GM15510 (cell line): ENCODE measurements around the gene CNTF.

Experiments used
- POLR2A ChIP-seq: IDR thresholded peaks from 3 replicates; pipeline ENCODE4 v1.6.1; 2011; ENCODE audit warnings: borderline replicate concordance; ENCODE audit not compliant: insufficient read length; ENCODE audit errors: extremely low read depth

Gene CNTF

GRCh38 chr11:58654079-58654907 is 31.8 kb downstream of the CNTF start:
- no peak for TF ChIP-seq POLR2A

DNA sequence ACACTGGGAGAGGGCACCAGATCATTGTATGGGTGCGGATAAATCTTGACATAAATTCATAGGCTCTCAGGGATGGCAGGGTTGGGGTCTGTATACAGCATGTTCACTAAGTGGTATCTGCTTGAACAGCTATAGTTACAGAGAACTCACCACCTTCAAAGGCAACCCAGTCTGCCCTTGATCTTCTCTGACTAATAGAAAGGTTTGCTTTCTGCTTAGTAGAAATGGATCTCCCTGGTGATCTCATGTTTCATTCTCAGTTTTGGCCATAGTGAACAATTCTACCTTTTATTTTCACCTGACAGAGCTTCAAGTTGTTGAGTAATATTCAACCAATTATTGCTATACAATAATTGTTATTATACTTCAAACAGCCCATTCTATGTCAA is 32.4 kb downstream of the CNTF start:
- no peak for TF ChIP-seq POLR2A

- no peak for TF ChIP-seq POLR2A
Observed at GRCh38 chr11:58656348-58656747, 33.9 kb downstream of the CNTF start.

- TF ChIP-seq POLR2A, result no peak
Observed at GRCh38 chr11:58658623-58659022, 36.2 kb downstream of the CNTF start.

DNA sequence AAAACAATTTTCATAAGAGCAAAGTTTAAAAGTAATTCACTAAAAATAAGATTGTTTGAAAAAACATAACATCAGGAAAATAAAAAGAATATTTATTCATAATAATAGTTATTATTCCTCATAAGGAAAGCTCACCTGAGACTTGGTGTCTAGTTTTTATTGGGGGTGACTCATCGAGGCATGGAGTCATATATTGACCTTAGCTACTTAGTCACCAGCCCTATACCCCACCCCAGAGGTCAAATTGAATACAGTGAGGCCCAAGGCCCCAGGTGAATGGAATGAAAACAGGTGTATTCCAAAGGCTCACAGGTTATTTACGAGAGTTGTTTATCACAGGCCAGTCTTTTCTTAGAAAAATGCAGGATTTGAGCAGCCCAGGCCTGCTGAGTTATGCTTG is 36.9 kb downstream of the CNTF start:
- TF ChIP-seq POLR2A, result no peak

- no peak for TF ChIP-seq POLR2A
Observed at GRCh38 chr11:58659910-58660570, 37.6 kb downstream of the CNTF start.

DNA sequence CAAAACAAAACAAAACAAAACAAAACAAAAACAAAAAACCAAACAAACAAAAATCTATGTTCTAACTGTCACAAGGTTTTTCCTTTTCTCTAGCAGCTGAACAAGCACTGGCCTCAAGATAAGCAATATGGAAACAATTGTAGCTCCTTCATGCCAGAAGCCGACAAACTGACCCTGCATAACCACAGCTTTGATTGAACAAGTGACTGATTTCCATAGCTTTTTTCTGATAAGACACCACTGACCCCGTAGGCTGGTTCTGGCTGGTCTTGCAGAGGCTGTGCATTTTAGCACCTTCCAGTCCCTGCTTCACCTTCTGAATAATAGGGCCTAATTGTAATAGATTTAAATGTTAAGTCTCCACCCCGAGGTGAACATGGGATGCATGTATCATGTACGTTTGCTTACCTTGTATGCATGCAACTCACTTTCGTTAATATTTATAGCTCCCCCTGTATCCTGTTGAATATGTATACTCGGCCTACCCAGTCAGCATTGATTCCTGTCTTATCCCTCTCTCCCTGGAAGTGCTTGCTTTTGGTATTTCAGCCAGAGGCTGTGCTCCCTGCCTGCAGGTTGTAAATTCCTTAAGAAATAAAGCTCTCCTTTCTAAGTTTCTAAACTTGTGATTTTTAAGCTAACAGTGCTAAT is 49.6 kb downstream of the CNTF start:
- TF ChIP-seq POLR2A, result no peak

GRCh38 chr11:58674609-58675008 is 52.1 kb downstream of the CNTF start:
- TF ChIP-seq POLR2A, result no peak
